Measurements from ENCODE around the gene HOMER2. TPM values are rescaled to one million over a fixed set of nuclear protein-coding genes. Genes with fewer than 3 reads are reported as not detected.

Gene HOMER2
- total and polyA plus RNA-seq, 8 donors = 2.9 to 144 (median 70.7) TPM

DNA sequence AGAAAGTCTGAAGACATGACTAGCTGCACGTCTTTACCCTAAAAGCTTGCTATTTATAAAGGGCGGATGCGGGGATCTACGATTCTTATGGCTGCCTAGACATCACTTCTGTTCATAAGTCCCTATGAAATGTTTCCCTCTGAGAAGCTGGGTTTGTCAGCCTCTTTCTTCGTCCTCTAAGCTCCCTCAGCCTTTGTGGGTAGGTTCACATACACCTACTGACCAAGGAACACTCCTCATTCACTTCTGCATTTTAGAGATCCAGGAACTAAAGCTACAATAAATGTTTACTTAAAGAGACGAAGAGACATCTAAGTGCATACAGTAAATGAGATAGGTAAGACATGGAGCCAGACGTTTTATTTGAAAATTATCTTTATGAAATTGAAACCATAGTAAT, 16.8 kb upstream of the HOMER2 start:
- Histone ChIP-seq H3K9me3 (no peaks in the 10 kb centered on the region), H3K36me3 (no peaks in the 10 kb centered on the region), H3K4me1 (peaks cover 5 to 26% (median 15%) of the 10 kb centered on the region in 4 donors), H3K27me3 (no peaks in the 10 kb centered on the region), H3K4me3 (no peak overlapping the region), H3K27ac (no peak overlapping the region)
- WGBS, 5 donors = 71 to 74% (median 72%) methylated on average over 7 of the region's 7 CpGs
- no peak for DNase-seq
- TF ChIP-seq, protein P1, sequence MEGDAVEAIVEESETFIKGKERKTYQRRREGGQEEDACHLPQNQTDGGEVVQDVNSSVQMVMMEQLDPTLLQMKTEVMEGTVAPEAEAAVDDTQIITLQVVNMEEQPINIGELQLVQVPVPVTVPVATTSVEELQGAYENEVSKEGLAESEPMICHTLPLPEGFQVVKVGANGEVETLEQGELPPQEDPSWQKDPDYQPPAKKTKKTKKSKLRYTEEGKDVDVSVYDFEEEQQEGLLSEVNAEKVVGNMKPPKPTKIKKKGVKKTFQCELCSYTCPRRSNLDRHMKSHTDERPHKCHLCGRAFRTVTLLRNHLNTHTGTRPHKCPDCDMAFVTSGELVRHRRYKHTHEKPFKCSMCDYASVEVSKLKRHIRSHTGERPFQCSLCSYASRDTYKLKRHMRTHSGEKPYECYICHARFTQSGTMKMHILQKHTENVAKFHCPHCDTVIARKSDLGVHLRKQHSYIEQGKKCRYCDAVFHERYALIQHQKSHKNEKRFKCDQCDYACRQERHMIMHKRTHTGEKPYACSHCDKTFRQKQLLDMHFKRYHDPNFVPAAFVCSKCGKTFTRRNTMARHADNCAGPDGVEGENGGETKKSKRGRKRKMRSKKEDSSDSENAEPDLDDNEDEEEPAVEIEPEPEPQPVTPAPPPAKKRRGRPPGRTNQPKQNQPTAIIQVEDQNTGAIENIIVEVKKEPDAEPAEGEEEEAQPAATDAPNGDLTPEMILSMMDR (IDR thresholded peaks at IDR 0.05) = no peak
- TF ChIP-seq EP300 (IDR thresholded peaks at IDR 0.05) = no peak
- TF ChIP-seq POLR2A (IDR thresholded peaks at IDR 0.05) = no peak
- TF ChIP-seq POLR2AphosphoS5 (IDR thresholded peaks at IDR 0.05) = no peak
- intact Hi-C loops (cut with DNase I; ENCODE audit: low total_unique reads) = no loop called here

DNA sequence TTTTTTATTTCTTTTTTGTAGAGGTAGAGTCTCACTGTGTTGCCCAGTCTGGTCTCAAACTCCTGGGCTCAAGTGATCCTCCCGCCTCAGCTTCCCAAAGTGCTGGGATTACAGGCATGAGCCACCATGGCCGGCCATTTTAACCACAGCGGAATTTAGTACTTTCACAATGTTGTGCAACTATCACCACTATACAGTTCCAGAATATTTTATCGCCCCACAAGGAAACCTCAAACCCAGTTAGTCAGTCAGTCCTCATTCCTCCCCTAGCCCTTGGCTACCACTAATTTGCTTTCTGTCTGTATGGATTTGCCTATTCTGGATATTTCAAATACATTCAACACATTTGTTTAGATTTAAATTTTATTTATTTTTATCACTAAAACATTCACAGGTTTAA, 15.5 kb upstream of the HOMER2 start:
- Histone ChIP-seq H3K27ac (no peak overlapping the region), H3K9me3 (no peaks in the 10 kb centered on the region), H3K27me3 (no peaks in the 10 kb centered on the region), H3K4me1 (peaks cover 5 to 26% (median 15%) of the 10 kb centered on the region in 4 donors), H3K4me3 (no peak overlapping the region), H3K36me3 (no peaks in the 10 kb centered on the region)
- WGBS, 5 donors = 78 to 96% (median 91%) methylated on average over 4 of the region's 4 CpGs
- intact Hi-C loops (cut with DNase I; ENCODE audit: low total_unique reads) = no loop called here
- DNase-seq = no peak
- TF ChIP-seq, protein P1 (IDR thresholded peaks at IDR 0.05) = no peak
- no peak for TF ChIP-seq EP300 (IDR thresholded peaks at IDR 0.05)
- TF ChIP-seq POLR2AphosphoS5 (IDR thresholded peaks at IDR 0.05) = no peak

DNA sequence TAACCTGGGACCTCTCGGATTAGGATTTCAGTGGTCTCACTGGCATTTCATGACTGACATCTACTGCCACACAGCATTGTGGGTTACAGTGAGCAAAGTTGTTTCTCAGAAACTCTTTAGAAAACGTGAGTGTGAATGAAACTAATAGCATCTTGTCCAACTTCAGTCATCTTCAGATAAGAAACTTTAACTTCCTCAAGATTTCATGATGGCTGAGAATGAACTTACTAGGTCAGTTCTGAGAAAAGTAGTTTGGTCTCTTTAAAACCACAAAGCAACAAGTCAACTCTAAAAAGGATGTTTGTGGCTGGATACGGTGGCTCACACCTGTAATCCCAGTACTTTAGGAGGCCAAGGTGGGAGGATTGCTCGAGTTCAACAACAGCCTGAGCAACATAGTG, 14.2 kb upstream of the HOMER2 start:
- no peaks in the 10 kb centered on the region for H3K9me3 ChIP-seq
- peaks cover 5 to 24% (median 12%) of the 10 kb centered on the region in 4 donors for H3K4me1 ChIP-seq
- intact Hi-C loops (cut with DNase I; ENCODE audit: low total_unique reads) = no loop called here

DNA sequence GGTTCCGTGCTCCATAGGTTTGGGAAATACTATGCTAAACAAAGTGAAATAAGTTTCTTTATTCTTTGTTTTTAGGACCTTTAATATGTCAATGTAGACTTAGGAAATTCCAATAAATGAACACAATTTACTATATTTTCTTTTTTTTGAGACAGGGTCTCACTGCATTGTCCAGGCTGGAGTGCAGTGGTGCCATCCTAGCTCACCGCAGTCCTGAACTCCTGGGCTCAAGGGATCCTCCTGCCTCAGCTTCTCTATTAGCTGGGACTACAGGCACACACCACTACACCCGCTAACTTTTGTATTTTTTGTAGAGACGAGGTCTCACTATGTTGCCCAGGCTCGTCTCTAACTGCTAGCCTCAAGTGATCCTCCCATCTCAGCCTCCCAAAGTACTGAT, 12.4 kb upstream of the HOMER2 start:
- Histone ChIP-seq H3K4me3 (no peak overlapping the region), H3K27ac (no peak overlapping the region), H3K27me3 (no peaks in the 10 kb centered on the region), H3K9me3 (no peaks in the 10 kb centered on the region), H3K4me1 (peaks cover 1 to 9% (median 6%) of the 10 kb centered on the region in 4 donors), H3K36me3 (no peaks in the 10 kb centered on the region)
- 96 to 99% (median 97%) methylated on average over 5 of the region's 5 CpGs for WGBS, 5 donors
- intact Hi-C loops (cut with DNase I; ENCODE audit: low total_unique reads) = no loop called here
- DNase-seq = no peak
- TF ChIP-seq EP300 (IDR thresholded peaks at IDR 0.05) (no peak), POLR2AphosphoS5 (IDR thresholded peaks at IDR 0.05) (no peak), POLR2A (IDR thresholded peaks at IDR 0.05) (no peak)
- TF ChIP-seq, protein P1 (IDR thresholded peaks at IDR 0.05) = no peak

More for the DNA sequence above, 14.2 kb upstream of the HOMER2 start:
- TF ChIP-seq, protein P1 (IDR thresholded peaks at IDR 0.05) = no peak
- TF ChIP-seq POLR2A (IDR thresholded peaks at IDR 0.05) = no peak
- no peak for TF ChIP-seq POLR2AphosphoS5 (IDR thresholded peaks at IDR 0.05)
- TF ChIP-seq EP300 (IDR thresholded peaks at IDR 0.05) = no peak
- Histone ChIP-seq H3K36me3 (no peaks in the 10 kb centered on the region), H3K27ac (no peak overlapping the region), H3K27me3 (no peaks in the 10 kb centered on the region), H3K4me3 (no peak overlapping the region)
- DNase-seq = no peak
- WGBS, 5 donors = 59 to 87% (median 80%) methylated on average over 4 of the region's 4 CpGs

All from stomach (tissue), 9 donors.